ENCODE data around the gene C6orf89.
A peak's percentile ranks its signal among the peaks of the same experiment; 100 is the strongest.

The C6orf89 gene

DNA sequence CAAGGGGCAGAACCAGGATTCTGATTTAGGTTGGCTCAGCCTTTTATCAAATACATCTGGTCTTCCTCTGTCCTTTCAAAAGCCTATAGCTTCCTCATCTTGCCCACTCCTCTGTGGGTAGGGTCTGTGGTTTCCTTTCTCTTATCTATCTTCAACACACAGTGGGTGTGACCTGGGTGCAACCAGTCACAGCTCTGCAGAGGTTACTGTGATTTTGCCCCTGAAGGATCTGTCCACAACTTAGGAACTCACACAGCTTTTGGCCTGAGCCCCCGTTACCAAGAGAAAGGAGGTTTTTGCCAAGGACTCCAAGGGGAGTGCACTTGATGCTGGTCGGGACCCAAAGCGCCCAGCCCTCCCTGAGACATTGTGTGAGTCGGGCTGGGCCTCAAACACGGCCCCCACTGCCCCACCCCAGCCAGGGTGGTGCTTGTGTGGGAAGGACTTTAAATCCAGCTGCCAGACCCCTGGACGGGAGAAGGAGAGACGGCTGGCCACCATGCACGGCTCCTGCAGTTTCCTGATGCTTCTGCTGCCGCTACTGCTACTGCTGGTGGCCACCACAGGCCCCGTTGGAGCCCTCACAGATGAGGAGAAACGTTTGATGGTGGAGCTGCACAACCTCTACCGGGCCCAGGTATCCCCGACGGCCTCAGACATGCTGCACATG lies 68.6 kb downstream of the C6orf89 start, which contains the start of gene PI16:
Gene PI16, plus strand, starts transcription at position 477 of the 670 bp plus-strand sequence. Its CDS starts 23 bp downstream, at position 500.
- DNase-seq = no peak

DNA sequence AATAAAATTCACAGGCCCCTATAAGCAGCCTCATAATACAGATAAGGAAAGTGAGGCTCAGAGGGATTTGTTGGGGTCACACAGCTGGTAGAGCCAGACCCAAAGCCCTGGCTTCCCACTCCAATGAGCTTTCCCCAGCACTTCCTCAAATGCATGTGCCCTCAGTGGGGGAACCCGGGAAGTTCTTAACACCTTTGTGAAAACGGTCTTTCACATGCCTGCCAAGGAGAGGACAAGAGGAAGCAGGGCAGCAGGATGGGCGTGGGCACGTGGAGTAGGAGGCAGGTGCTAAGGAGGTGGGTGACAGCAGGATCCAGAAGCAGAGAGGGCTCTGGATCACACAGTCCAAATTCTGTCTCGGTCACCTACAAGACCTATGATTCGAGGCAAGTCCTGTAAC lies 69.4 kb downstream of the C6orf89 start:
- no peak for DNase-seq

DNA sequence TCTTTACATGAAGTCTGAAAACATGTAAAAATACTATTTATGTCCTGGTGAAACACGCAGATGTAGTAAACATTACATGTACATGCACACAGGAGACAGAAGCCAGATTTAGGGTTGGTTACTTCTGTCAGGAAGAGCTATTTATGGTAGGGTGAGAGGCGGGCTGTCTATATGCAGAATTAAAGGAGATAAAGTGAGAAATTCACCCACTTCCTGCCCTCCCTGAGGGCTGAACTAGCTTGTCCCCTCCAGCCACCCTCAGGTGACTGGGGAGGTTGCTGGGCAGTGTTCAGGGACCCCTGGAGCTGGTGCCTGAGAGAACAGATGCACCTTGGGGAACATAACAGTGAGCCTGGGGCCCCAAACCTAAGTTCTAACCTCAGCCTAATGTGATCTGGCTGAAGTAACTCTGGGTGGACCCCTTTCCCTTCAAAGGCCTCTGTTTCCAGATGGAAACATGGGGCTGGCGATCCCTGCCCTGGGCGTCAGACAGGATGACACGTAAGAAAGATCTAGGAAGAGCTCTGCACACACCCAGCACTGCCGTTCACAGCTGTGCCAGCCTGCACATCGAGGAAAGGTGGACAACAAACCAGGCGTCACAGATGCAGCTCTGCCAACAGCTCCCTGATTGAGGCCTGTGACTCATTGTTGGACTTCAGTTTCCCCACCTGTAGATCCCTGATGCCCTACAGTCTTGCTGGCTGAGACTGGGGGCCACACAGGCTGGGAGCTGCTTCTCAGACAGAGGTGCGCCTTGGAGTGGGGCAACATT lies 70.1 kb downstream of the C6orf89 start:
- no peak for DNase-seq

DNA sequence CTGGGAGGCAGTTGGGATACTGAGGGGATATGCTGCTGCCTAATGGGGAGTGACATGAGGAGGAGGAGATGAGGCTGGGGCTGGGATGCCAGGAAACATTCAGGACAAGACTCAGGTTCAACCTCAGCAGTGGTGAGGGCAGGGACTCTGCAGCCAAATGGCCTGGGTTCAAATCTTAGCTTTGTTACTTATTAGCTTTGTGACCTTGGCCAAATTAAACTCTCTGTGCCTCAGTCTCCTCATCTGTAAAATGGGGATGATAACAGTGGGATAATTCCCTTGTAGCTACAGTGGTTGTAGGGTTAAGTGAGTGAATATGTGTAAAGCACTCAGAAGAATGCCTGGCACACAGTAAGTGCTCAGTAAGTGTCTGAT lies 70.7 kb downstream of the C6orf89 start:
- DNase-seq = no peak

DNA sequence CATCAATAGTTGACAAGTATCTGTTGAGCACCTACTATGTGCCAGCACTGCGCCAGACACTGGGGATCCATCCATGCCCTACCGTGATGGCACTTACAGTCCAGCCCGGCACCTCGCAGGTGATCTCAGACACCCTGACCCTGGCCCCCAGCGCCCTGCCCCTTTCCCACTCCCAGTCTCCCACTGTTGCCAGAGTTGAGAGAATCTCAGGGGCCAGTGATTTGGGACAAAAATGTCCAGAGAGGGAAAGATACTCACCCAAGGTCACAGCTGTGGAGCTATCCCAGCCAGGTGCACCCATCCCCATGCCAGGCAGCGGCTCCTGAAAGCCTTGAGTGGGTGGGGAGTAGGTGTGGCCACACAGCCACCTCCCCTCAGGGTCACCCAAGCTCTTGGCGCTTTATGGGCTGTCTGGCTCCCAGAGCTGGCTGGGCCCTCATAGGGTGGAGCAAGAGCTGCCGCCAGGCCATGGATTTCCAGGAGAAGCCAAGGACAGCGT lies 72.1 kb downstream of the C6orf89 start:
- no peak for DNase-seq

DNA sequence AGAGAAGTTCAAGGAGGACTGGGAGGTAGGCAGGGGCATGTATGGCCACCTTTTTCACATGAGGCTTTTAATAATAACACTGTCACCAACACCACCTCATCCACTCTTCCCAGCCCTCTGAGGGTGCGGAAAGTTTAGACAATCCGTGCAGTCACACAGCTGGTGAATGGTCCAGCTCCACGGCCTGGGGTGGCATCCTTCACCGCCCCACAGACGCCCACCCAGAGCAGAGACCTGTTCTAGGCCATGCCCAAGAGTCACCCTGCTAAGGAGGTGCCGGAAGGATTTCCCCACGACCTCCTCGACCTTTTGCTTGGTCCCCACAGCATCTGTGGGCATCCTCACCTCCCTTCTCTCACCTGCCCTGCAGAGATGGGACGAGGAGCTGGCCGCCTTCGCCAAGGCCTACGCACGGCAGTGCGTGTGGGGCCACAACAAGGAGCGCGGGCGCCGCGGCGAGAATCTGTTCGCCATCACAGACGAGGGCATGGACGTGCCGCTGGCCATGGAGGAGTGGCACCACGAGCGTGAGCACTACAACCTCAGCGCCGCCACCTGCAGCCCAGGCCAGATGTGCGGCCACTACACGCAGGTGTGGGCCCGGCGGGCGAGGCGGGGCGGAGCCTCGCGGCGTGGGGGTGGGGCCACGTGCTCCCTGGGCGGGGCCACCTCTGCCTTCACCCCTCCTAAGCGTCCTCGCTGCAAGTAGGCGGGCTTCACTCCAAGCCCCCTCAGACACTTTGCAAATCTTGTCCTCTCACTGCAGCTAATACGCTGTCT lies 73.2 kb downstream of the C6orf89 start:
- no peak for DNase-seq

DNA sequence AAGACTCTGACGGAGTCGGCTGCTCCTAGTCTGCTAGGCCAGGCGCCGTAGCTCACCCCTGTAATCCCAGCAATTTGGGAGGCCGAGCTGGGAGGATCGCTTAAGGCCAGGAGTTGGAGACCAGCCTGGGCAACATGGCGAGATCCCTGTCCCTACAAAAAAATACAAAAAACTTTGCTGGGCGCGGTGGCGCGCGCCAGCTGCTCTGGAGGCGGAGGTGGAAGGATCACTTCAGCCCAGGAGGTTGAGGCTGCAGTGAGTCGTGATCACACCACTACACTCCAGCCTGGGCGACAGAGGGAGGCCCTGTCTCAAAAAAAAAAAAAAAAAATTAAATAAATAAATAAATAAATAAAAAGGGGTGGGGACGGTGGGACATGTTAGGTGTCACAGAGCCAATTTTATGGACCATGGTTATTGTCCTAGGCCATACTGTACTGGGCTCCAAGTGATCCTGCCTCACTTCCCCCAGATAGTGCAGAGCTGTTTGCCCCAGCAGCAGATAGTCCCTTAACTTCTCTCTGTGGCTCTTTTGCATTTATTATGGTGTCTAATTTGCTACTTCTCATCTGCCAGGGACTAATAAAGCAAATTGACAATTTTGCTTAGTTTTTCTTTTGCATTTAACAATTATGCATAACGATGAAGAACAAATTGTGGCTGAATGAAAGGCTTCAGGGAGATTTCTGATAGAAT lies 74.0 kb downstream of the C6orf89 start:
- DNase-seq = no peak

DNA sequence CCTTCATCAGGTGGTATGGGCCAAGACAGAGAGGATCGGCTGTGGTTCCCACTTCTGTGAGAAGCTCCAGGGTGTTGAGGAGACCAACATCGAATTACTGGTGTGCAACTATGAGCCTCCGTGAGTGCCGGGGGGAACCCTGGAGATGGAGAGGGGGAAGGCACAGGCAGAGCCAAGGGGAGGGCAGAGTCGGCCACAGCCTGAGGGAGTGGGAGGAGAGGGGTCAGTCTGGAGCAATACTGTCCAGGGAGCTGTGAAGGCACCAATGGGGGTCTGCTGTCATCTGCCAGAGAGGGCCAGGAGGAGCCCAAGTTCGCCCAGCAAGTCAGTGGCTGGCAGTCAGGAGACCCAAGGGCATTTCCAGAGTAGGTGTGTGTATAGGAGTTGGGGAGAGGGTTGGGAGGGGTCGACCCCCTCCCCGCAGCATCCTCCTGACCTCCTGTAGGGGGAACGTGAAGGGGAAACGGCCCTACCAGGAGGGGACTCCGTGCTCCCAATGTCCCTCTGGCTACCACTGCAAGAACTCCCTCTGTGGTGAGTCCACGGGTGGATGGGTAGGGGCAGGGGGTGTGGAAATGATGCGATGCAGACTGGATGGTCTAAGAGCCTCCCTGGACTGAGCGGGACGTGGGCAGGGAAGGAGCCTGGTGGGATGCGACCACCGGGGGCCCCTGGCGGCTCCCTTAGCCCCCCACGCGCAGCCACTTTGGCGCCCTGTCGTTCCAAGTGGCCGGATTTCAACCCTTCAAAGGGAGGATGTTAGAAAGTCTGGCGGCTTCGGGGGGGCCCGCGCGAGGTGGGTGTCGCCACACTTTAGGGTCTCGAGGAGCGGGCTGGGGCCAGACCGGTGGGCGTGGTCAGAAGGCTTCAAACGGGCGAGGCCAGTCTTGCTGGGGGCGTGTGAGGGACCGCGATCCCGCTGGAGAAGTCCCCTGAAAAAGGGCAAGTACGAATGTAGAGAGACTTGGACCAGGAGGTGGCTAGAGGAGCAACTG lies 76.0 kb downstream of the C6orf89 start:
- DNase-seq = no peak

DNA sequence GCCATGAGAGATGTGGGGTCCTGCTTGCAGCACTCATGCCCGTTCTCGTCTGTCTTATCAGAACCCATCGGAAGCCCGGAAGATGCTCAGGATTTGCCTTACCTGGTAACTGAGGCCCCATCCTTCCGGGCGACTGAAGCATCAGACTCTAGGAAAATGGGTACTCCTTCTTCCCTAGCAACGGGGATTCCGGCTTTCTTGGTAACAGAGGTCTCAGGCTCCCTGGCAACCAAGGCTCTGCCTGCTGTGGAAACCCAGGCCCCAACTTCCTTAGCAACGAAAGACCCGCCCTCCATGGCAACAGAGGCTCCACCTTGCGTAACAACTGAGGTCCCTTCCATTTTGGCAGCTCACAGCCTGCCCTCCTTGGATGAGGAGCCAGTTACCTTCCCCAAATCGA lies 77.1 kb downstream of the C6orf89 start:
- peak; percentile 31 for DNase-seq

DNA sequence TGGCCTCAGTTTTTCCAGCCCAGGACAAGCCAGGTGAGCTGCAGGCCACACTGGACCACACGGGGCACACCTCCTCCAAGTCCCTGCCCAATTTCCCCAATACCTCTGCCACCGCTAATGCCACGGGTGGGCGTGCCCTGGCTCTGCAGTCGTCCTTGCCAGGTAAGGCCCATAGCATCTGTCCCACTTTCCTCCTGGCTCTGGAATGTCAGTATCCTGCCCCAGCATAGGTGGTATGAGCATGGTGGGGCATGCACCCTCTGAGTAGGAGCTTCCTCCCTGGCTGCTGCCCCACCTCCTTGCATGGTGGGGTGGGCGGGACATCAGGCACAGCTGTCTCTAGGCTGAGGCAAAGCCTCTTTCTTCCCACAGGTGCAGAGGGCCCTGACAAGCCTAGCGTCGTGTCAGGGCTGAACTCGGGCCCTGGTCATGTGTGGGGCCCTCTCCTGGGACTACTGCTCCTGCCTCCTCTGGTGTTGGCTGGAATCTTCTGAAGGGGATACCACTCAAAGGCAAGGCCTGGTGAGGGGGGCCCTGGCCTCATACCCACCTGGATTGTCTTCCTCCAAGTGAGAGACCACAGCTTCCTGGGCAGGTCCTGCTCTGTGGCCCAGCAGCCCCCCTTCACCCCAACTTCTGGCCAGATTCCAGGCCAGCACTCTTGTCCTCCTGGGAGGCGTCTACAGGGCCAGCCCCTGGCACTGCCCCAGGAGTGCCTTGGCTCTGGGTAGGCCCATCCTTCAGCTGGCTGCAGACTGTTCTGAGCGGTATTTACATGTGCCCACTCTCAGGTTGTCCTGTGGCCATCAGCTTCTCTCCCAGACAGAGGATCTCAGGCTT lies 77.9 kb downstream of the C6orf89 start:
- no peak for DNase-seq

DNA sequence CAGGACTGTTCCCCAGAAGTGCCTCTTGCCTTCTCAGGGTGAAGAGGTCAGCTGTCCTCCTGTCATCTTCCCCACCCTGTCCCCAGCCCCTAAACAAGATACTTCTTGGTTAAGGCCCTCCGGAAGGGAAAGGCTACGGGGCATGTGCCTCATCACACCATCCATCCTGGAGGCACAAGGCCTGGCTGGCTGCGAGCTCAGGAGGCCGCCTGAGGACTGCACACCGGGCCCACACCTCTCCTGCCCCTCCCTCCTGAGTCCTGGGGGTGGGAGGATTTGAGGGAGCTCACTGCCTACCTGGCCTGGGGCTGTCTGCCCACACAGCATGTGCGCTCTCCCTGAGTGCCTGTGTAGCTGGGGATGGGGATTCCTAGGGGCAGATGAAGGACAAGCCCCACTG lies 78.6 kb downstream of the C6orf89 start:
- DNase-seq = no peak

DNA sequence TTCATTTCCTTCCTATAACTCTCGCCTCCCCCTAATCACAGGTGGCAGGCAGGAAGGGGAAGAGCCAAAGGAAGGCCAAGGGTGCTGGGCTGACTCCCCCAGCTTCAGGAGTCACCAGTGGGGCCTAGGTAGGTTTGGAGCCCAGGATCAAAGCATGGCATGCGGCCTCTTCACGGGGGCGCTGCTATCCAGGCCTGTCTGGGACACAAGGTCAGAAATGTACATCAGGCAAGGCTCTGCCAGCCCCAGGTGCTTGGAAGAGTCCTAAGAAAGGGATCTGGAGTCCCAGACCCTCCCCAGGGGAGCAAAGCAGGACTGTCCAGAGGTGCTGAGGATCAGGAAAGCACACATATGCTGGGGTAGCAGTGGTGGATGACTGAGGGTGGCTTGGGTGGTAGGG lies 79.2 kb downstream of the C6orf89 start:
- DNase-seq = no peak

DNA sequence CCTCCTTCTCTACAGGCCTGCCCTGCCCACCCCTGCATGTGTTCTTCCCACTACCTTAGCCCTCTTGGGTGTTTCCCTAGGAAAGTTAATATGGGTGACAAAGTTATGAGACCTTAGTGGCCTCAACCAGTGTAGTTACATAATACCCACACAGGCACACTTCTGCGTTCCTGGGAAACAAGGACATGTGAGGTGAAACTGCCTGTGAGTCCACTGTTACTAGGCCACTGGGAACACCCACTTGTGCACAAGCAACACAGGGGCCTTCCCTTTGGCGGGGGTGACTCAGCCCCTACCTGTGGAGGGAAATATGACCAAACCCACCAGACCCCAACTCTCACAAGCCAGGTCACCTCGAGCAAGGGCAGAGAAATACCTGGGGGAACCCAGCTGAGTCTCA lies 81.5 kb downstream of the C6orf89 start:
- DNase-seq = no peak

DNA sequence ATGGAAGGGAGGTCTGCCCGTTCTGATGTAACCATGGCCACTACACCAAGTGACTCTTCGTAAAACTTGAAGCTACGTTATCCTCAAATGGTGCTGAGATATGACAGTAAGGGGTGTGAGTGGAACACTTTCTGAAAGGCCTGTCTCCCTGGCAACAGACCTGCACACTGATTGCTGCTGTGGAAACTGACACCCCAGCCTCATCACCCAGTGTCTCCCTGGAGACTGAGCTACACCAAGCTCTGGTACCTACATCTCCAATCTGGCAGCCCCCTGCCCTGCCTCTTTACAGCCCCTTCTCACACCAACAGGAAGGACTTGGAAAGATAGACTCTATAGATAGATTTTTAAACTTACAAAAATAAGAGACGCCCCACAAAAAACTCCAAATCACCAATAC lies 82.0 kb downstream of the C6orf89 start:
- no peak for DNase-seq

DNA sequence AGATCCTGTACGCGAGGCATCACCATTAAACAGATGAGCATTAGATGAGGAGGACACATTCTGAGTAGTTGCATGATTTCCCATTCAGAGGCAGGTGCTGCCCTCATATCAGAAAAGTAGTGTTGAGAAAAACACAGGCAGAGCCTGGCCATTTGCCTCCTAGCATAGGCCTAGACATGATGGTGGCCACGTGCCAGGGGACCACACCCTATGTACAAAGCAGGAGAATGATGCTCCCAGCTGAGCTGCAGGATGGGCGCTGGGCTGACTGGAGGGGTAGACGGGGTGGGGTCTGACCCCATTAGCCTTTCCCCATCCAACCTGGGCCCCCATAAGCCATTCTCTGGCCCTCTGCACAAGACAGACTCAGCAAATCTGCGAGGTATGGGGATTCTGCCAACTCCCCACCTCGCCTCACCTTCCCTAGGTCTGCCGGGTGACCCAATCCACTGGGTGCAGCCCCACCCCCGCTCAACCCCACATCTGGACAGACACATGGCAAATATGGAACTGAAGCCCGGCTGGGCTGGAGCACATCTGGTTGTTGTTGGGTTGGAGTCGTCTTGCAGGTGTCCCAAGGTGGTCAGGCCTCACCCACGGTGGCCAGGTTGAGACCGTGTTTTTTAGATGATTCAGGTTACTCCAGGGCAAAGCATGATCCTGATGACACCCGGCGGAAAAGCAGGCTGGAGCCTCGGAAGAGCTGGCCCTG lies 82.7 kb downstream of the C6orf89 start:
- no peak for DNase-seq

DNA sequence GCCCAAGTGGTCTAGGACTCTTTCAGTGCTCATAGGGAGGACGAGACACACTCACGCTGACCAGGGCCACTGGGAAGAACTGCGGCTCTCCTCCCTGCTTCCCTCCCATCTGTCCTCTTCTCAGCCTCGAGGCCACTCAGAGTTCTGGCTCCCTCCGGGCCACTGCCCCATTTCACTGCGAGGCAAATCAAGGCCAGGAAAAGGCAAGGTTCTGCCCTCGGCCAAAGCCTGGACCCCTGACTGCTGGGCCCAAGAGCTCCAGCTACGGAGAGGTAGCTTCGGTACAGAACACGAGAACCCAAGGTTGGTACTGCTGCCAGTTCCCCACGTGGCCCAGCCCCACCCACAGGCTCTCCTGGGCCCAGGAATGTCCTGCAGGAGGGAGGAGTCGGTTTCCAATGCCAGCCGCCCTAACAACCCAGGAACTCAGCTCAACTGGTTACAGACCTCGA lies 83.5 kb downstream of the C6orf89 start:
- DNase-seq = no peak

DNA sequence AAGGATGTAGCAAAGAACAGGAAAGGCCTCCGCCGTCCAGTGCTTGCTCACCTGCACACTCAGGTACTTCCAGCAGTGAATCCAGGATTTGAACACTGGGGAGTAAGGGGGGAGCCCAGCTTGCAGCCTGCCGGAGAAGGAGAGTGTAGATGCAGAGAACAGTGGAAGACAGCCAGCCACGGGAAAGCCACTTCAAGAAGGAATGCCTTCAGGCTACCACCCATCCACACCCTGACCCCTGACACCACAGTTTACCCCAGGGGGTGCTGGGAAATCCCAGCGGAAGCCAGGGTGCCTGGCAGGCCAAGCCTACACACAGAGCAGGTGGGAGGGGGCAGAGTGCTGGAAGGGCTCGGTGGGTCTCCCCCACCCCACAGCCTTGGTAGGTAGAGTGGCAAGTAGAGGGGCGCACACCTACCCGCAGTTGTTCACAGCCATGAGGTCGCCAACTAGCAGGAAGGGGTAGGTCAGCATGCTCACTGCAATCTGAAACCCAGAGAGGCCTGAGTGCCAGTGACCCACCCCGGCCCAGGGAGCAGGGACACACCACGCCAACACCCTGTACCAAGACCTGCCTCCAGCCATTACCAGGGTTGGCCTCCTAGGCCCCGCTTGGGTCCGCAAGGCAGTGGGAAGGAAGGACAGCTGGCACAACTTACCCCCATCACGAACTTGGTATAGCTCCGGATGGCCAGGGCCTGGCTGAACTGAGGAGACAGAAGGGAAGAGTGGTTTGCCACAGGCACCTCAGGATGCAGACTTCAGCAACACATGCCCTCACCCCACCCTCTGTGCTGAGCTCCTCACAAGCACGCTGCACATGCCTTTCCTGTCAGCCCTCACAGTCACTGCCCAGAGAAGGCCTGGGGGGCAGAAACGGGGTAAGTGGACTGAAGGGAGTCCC lies 84.5 kb downstream of the C6orf89 start:
- no peak for DNase-seq

DNA sequence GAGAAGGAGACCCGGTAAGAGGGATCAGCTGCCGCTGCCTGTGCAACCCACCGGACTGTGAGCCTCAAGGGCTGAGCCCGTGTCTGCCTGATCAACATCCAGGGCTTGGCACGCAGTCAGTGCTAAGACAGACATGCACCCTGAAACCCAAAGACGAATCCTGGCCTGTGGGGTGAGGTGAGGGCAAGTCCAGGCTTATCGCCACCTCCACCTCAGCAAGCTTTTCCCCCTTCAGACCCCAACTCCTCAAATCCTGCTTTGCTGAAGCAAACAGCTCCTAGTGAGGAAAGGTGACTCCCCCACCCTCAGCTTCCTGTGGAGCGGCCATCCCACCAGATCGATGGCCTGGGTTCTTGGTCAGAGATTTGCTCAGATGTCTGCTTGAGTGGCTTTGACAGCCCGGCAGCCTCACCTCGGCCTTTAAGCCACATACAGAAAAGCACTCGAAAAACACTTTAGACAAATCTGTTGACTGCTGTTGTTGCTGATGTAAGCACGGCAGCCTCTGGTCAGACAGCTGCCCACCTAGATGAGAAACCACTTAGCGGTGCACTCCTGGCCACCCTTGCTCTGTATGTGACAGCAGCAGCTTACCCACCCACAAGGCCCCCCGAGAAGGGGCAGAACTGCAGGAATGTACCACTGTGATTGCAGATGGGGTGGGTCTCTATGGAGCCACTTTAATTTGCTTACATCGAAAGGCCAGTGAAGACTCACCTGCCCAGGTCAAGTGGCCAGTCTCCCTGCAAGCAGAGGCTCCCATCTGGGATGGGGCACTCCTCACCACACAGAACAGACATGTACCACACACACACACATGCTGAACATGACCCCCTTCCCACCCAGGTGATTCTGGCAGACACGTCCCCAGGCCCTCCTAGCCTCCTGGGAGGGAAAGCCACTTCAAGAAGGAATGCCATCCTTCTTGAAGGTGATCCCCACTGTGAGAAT lies 85.4 kb downstream of the C6orf89 start:
- no peak for DNase-seq

All from fibroblast of upper back skin (primary cell).